Right ventricle myocardium superior (tissue), 1 donor: Measurements from ENCODE around the gene TERC. TPM values are rescaled to one million over a fixed set of nuclear protein-coding genes. Genes with fewer than 3 reads are reported as not detected.
A peak's percentile ranks its signal among the peaks of the same experiment; 100 is the strongest.

ENCODE experiments used
- ATAC-seq: fragments of 200-7000 bp; cut with Tn5 transposase; one replicate; pipeline ENCODE4 v1.9.1; 2020; ENCODE audit warnings: mild to moderate bottlenecking; ENCODE audit not compliant: poor library complexity
- DNase-seq: peaks from one replicate; pipeline ENCODE4 v3.0.0-alpha.2; 2020
- intact Hi-C: fragments of 100-400 bp; cut with DNase I; formaldehyde crosslinking; loops from one replicate; pipeline ENCODE4 v1.11.2; 2022
- total RNA-seq: library from RNA; stranded (reverse); fragmentation: NEBNext Ultra II Directional; extraction: Animal tissue kit (Norgen Biotek cat#: 25700); gene quantifications from one replicate; pipeline ENCODE4 v1.2.1, GENCODE V29; 2021
- donor health status: DM: no; HTN: yes; CAD: no; lungs with severe emphysema.

The TERC gene
- total RNA-seq, 1 donor from 2014 or later = 1.5 TPM

DNA sequence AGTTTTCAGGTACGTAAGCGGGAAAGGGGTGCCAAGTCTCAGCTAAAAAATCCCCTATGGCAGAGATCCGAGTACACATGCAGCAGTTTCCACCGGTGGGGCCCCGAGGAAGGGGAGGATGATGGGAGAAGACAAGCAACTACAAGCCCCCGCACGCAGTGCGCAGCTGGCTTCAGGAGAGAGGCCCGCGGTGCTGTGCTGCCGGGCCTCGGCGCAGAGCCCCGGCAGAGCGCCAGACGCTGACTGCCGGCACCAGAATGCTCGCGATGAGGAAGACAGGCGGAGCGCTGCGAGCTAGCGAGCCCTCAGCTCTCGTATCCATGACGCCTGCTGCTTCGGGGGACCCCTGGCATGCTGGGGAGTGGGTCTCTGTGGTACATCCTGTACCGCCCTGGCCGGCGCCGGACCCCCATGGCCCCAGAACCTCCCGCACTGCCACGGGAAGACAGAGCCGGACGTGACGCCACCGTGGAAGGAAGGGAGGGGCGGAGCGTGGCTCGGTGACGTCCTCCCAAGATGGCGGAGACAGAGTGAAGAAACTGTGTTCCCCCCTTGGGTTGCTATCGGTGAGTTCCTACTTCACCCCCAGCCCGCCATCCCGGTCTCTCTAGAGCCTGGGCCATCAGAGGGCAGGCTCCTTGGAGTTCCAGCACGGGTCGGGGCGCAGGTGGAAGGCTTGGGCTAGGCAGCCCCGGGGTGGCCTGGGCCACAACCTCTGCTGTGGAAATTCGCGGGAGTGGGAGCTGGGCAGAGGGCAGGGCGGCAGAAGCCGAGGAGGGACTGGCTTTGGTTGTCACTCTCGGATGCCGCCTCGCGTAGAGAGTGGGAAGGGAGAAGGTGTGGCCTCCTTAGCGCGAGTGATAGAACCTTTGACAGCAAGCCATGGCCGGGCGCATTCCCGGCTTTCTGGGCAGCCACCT, 8.3 kb upstream of the TERC start, which contains the start of gene MYNN:
Gene MYNN, plus strand, starts transcription at position 500 of the 920 bp plus-strand sequence. CDS start 900 bp downstream, outside the sequence.
- intact Hi-C loops = loop anchor here (10.0 kb wide), 1 partner anchor 192 kb away; the partner anchor contains the start of gene SEC62

GRCh38 chr3:169772305-169772896, 7.5 kb upstream of the TERC start:
- DNase-seq = peak; percentile 78
- intact Hi-C loops = loop anchor here (10.0 kb wide), 1 partner anchor 192 kb away; the partner anchor contains the start of gene SEC62

More for the DNA sequence above, 8.3 kb upstream of the TERC start, which contains the start of gene MYNN:
- DNase-seq (peak; percentile 95), ATAC-seq (peak; percentile 94)

DNA sequence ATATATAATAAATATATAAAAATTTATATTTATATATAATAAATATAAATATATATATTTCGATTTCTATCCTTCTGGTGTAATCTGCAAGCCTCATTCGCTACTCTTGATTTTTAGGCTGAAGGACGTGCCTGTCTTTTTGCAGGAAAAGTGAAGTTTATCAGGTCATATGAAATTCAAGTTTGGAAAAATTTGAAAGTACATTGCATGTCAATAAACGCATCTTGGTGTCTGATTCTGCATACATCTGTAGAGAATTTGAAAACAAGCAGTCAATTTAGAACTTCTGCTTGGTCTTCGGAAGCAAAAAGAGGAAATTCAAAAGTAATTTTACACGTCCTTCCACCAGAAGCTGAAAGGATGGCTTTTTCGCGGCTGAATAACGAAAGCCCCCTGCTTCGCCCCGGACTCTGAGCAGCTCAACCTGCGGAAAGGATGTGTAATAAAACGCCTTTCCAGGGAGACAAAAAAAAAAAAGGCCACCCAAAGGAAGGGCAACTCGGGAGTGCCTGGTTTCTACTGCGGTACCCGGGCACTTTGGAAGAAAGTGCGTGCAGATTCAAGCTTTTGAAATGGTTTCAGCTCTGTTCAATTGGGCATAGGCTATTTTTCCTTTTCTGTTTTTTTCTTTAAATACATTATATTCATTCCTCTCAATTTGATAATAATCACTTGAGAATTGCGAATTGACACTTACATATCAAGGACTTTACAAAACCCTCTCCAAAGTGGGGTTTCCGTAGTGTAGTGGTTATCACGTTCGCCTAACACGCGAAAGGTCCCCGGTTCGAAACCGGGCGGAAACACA, 6.8 kb upstream of the TERC start:
- peak; percentile 59 for ATAC-seq
- intact Hi-C loops = loop anchor here (10.0 kb wide), 1 partner anchor 193 kb away; the partner anchor contains the start of gene SEC62

More at GRCh38 chr3:169772305-169772896, 7.5 kb upstream of the TERC start:
- peak; percentile 81 for ATAC-seq

GRCh38 chr3:169769287-169770181, 4.7 kb upstream of the TERC start, which contains the start of gene ACTRT3:
Gene ACTRT3 (minus strand): TSS chr3:169769561. CDS start chr3:169769520, 41 bp downstream.
- intact Hi-C loops = loop anchor here (10.0 kb wide), 1 partner anchor 195 kb away; the partner anchor contains the start of gene SEC62
- DNase-seq (peak; percentile 83), ATAC-seq (peak; percentile 25)

More for the DNA sequence above, 6.8 kb upstream of the TERC start:
- peak; percentile 62 for DNase-seq

- DNase-seq = peak; percentile 77
- peak; percentile 72 for ATAC-seq
- intact Hi-C loops = no loop called here
Observed at GRCh38 chr3:169764312-169764881, 463 bp downstream of the TERC start.

GRCh38 chr3:169760479-169760878, 4.4 kb downstream of the TERC start:
- no peak for ATAC-seq
- DNase-seq = no peak
- intact Hi-C loops = no loop called here

- no peak for DNase-seq
- intact Hi-C loops = no loop called here
- ATAC-seq = no peak
Observed at GRCh38 chr3:169759256-169759655, 5.6 kb downstream of the TERC start.

DNA sequence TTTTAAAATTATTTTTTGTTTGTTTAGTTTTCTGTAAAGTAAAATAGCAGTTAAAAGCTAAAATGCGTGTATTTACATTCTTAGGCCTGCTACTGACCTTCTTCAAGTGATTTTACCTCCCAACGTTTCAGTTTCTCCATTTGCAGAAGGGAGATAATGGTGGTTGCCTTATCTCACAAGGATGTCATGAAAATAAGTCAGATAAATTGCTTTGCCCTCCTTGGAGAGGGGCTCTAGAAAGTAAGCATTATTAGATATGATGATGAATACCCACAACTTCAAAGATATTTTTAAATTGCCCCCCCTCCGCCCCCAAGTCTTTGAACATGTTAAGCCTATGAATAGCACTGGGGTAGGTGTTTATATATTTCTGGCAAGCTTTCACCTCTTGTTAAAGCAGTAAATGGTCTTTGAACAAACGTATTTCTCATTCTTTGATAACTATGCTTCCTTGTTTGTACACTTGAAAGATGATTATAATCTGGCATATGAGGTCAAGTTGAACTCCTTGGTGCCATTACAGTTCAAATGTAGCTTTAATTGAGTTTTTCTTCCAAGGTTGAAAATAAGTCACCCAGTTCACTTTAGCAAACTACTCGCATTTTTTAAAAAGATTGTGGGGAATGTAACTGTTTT, 6.4 kb downstream of the TERC start:
- ATAC-seq = no peak
- no peak for DNase-seq
- intact Hi-C loops = no loop called here

- intact Hi-C loops = no loop called here
- no peak for ATAC-seq
Observed at GRCh38 chr3:169755488-169755887, 9.4 kb downstream of the TERC start.

GRCh38 chr3:169754711-169755110, 10.1 kb downstream of the TERC start:
- intact Hi-C loops = no loop called here
- no peak for ATAC-seq
- no peak for DNase-seq

More at GRCh38 chr3:169755488-169755887, 9.4 kb downstream of the TERC start:
- no peak for DNase-seq

- no peak for ATAC-seq
- intact Hi-C loops = no loop called here
Observed at GRCh38 chr3:169751875-169752274, 13.0 kb downstream of the TERC start.

GRCh38 chr3:169750665-169751064, 14.2 kb downstream of the TERC start:
- ATAC-seq (no peak), DNase-seq (no peak)
- intact Hi-C loops = no loop called here

More at GRCh38 chr3:169751875-169752274, 13.0 kb downstream of the TERC start:
- no peak for DNase-seq

DNA sequence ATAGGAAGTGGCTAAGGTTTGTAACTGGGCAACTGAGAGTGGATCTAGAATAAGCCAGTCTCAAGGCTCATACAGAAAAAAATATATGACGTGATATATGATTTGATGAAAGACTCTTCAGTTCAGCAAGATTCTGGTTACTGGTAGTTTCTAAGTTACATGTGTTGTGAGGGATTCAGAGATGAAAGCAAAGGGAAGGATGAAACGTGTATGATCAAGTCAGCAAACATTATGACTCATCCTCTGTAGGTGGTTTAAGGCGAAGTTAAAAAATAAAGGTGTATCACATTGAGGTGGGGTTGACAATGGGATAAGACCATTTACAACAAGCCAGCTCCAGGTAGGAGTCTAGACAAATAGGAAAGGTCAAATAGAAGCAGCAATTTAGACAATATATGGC, 16.2 kb downstream of the TERC start:
- DNase-seq = no peak
- ATAC-seq = no peak
- intact Hi-C loops = loop anchor here (5.0 to 10.0 kb wide), 3 partner anchors 61 to 704 kb away; no protein-coding TSS in a partner anchor

GRCh38 chr3:169746924-169747323, 17.9 kb downstream of the TERC start:
- intact Hi-C loops = loop anchor here (5.0 to 10.0 kb wide), 3 partner anchors 60 to 702 kb away; no protein-coding TSS in a partner anchor
- ATAC-seq (no peak), DNase-seq (no peak)

GRCh38 chr3:169744366-169745054, 20.4 kb downstream of the TERC start:
- ATAC-seq = peak; percentile 58
- intact Hi-C loops = loop anchor here (5.0 to 10.0 kb wide), 3 partner anchors 57 to 700 kb away; no protein-coding TSS in a partner anchor
- no peak for DNase-seq

DNA sequence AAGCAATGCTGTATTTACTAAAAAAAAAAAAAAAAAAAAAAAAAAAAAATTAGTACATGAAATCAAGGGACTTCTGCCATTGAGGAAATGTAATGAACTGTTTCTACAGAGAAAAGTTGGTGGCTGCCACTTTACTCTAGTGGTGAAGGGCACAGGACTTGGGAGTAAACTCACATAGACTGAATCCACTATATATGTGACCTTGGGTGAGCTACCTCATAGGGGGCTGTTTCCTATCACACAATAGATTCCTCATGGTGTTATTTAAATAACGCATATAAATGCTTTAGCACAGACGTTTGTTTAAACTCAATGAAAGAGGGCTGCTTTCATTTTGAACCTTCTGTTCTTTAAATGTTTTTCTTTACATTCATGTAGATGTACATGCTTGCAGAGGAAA, 25.8 kb downstream of the TERC start:
- DNase-seq (no peak), ATAC-seq (no peak)
- intact Hi-C loops = no loop called here
